A549 treated with dexamethasone at 1 μM for 4 hours (cell line): ENCODE measurements around the gene KIF9. TPM values are rescaled to one million over a fixed set of nuclear protein-coding genes. Genes with fewer than 3 reads are reported as not detected.

Source experiments
- total RNA-seq: library from RNA; stranded (reverse); fragments of 200-300 nt; extraction: Qiagen RNA extraction; gene quantifications from 5 replicates; pipeline ENCODE4 v1.2.3, GENCODE V29; 2022

KIF9 gene
- 17.7 to 19.2 TPM (median 18.9 TPM) in 5 replicates for total RNA-seq

GRCh38 chr3:47282424-47283192 is at the start of gene KIF9, which contains the start of gene KLHL18:
Gene KIF9 (minus strand): TSS chr3:47282799. CDS start chr3:47277374, 5,425 bp downstream.
Gene KLHL18 (plus strand): TSS chr3:47282944. CDS start chr3:47282966, 22 bp downstream.

Other genes with a start within 250 kb of the KIF9 start
- gene SETD2, start 118.7 kb downstream of the KIF9 start, total RNA-seq, result 18.9 to 24.6 TPM (median 22.3 TPM) in 5 replicates
- gene KLHL18, start 145 bp upstream of the KIF9 start, total RNA-seq, result 13.4 to 20.1 TPM (median 15.3 TPM) in 5 replicates
- 21.4 to 24.6 TPM (median 23.0 TPM) in 5 replicates for gene PTPN23, start 98.2 kb upstream of the KIF9 start, total RNA-seq
- gene SCAP, start 193.1 kb upstream of the KIF9 start, total RNA-seq, result 19.5 to 33.4 TPM (median 31.0 TPM) in 5 replicates
- 25.6 to 29.2 TPM (median 26.2 TPM) in 5 replicates for gene ELP6, start 230.9 kb upstream of the KIF9 start, total RNA-seq